GM10248 (cell line): ENCODE measurements around the gene RFT1.

Source experiments
- CTCF ChIA-PET: fragments of 300-600 bp; sonication (Branson Sonifier 250); formaldehyde crosslinking; extraction: SDS; loops from one replicate; lab custom pipeline; 2021; ENCODE audit warnings: antibody characterized with exemption; lab: Yijun Ruan, JAX
- POLR2A ChIA-PET: fragments of 350-650 bp; sonication (Branson Sonifier 250); formaldehyde crosslinking; extraction: SDS; loops from one replicate; lab custom pipeline; 2020; ENCODE audit warnings: antibody characterized with exemption; lab: Yijun Ruan, JAX
- DNase-seq: peaks from one replicate; pipeline ENCODE4 v3.0.0; 2012; ENCODE audit errors: extremely low spot score
- TF ChIP-seq, protein P1 (sequence below): IDR thresholded peaks from 2 replicates; pipeline ENCODE4 v1.5.1; 2012; ENCODE audit warnings: mild to moderate bottlenecking, low read depth; ENCODE audit errors: extremely low read depth, missing control alignments, control extremely low read depth

RFT1 gene

DNA sequence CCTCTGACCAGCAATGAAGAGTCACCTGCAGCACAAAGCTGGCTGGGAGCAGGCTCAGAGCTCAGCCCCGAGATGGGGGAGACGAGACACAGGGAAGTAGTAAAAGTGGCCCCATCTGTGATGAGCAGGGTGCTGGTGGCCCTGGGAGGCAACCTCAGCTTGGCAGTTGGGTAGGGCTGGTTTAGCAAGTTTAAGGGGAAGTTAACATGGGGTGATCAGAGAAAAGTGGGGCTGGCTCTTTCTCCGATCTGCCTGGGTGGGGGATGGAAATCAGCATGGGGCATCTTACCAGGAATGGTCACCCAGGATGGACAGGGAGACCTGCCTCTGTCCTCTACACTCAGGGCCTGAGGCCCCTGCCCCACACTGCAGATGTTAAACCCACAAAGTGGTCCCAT is 54.5 kb downstream of the RFT1 start:
- TF ChIP-seq, protein P1, sequence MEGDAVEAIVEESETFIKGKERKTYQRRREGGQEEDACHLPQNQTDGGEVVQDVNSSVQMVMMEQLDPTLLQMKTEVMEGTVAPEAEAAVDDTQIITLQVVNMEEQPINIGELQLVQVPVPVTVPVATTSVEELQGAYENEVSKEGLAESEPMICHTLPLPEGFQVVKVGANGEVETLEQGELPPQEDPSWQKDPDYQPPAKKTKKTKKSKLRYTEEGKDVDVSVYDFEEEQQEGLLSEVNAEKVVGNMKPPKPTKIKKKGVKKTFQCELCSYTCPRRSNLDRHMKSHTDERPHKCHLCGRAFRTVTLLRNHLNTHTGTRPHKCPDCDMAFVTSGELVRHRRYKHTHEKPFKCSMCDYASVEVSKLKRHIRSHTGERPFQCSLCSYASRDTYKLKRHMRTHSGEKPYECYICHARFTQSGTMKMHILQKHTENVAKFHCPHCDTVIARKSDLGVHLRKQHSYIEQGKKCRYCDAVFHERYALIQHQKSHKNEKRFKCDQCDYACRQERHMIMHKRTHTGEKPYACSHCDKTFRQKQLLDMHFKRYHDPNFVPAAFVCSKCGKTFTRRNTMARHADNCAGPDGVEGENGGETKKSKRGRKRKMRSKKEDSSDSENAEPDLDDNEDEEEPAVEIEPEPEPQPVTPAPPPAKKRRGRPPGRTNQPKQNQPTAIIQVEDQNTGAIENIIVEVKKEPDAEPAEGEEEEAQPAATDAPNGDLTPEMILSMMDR = no peak
- DNase-seq = no peak
- ChIA-PET CTCF (interaction anchor here (2.4 kb wide), 1 partner anchor 225 kb away, joined by 5 read pairs; no protein-coding TSS in a partner anchor), POLR2A (no interaction called here)

DNA sequence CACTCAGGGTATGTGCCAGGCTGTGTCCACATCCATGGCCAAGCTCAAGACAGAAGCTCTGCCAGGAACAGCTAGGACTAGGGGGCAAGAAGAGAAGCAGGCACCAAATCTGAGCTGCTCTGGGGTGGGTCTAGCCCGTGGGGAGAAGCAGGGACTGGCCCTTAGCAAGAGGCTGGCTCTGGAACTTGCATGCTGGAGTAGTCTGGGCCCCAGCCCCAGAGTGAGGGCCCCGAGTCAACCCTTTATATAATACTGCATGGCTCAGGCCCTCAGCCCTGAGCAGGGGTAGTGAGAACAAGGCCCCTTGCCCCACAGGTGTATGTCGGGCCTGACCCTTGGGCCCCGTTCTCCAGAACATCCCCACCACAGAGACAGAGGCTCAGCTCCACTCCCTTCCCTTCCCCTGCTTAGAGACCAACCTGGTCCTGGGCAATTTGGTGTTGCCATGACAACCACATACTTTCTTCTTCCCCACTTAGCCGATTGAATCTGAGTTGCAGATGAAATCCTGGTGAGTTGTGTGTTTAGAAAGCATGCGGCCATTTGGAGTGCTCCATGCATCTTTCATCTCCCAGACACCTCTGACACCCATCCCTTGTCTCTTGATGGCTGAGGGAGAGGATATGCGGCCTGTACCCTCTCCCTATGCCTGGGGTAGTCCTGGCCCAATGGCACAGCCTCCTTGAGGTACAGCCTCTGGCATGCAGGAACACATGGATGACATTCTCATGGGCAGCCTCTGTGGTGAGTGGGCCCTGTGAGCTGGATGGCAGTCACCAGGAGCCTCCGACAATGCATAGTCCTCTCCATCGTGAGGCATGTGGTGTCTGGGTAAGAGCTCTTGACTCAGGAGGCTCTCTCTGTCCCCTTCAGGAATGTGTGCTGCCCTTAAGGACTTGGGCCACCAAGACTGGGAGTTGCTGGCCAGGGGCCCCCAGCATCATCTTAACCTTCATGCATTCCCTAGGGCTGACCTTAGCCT is 55.2 kb downstream of the RFT1 start:
- ChIA-PET CTCF (interaction anchor here (1.5 to 2.4 kb wide), 3 partner anchors 30 to 224 kb away, joined by 3 to 7 read pairs (median 5); partner anchors contain the start of gene SFMBT1), POLR2A (no interaction called here)
- no peak for DNase-seq
- TF ChIP-seq, protein P1 = no peak

DNA sequence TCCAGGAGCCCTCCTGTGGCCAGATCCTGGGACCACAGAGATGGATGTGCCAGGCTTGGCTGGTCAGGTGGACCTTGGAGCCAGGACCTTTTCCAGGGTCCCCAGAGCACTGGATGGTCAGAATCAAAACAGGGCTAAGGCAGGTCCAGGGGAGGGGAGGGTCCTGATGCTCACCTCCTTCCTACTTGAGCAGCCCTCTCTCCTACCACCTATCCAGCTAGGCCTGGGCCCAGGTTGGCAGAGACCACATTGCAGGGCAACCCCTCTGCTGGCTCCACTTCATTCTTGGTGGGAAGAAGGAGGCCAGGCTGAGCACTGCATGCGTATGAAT is 55.9 kb downstream of the RFT1 start:
- ChIA-PET CTCF (interaction anchor here (1.2 to 2.3 kb wide), 4 partner anchors 29 to 223 kb away, joined by 3 to 7 read pairs (median 6); partner anchors contain the start of gene SFMBT1), POLR2A (no interaction called here)
- DNase-seq = no peak
- TF ChIP-seq, protein P1 = no peak

DNA sequence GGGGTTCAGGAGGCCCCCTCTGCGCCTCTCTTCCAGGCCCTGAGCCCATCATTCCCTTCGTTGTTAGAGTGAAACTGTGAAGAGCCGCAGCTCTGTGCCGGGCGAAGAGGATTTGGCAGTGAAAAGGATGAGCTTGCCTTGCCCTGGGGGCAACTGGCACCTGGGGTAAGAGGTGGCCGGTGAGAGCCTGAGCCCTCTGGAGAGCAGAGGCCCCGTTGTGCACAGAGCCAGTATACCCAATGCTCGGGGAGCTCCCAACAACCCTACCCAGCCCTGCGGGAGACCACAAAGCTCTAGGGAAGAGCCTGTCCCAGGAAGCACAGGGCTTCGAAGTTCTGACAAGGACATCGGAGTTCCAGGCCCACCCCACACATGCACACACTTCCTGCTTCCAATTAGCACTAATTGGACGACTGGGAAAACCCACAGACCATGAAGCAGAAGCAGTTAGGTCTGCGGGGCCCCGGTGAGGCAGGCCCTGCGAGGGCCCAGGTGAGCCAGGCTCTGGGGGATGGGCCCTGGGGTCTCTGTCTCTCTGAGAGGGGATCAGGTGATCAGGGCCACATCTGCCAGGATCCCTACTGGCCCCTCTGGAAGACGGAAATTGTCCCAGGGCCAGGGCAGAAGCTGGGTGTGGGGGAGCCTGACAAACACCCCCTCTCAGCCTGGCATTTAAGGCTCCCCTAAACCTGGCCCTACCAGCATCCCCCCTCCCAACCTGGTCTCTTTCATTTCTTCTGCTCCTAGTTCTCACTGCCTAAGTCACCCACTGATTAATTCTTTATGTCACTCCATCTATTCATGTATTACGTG is 56.5 kb downstream of the RFT1 start:
- CTCF ChIA-PET = interaction anchor here (0.9 to 2.3 kb wide), 7 partner anchors 28 to 223 kb away, joined by 3 to 7 read pairs (median 3); partner anchors contain the start of genes SFMBT1 and STIMATE
- POLR2A ChIA-PET = no interaction called here
- TF ChIP-seq, protein P1 = no peak
- no peak for DNase-seq

DNA sequence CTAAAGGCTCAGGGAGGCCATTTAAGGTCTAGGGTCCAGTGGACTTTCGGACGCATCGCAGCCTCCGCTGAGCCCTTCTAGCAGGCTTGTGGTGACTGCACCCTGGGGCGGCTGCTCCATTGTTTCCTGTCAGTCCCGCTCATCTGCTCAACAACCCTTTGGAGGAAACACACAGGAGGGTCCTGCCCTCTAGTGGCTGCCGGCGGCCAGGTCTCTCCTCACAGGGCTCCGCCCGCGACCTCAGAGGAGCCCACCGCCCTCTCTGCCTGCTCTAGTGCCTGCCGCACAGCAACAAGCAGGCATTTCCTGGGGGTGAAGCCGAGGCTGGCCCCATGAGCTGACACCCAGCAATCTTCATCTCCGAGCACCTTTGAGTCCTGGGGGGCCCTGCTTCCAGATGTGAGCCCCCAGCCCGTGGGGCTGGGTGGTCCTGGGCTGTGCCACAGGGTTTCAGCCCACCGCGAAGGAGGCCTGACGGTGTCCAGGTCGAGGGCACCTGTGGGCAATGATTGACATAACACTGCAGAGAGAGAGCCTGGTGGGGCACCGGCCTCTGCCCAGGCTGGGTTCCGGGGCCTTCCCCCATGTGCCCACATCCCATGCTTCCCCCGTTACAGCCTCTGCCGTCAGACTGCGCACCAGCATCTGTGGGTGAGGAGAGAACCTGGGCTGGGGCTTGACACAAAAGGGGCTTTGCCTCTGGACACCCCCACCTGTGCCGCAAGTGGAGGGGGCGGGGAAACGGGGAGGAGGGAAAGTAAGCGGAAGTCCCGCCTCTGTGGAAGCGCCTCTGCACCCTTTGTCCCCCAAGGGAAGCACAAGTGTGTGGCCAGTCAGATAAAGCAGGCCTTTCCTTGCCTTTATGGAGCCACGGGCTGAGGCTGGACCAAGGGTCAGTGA is 57.3 kb downstream of the RFT1 start:
- CTCF ChIA-PET = interaction anchor here (0.7 to 3.0 kb wide), 11 partner anchors 8 to 222 kb away, joined by 3 to 7 read pairs (median 3); partner anchors contain the start of genes SFMBT1 and STIMATE
- TF ChIP-seq, protein P1 = peak; percentile 94
- DNase-seq = peak; percentile 91
- POLR2A ChIA-PET = no interaction called here
